ENCODE results near the gene JMJD8. TPM values are rescaled to one million over a fixed set of nuclear protein-coding genes. Genes with fewer than 3 reads are reported as not detected.

JMJD8 gene
- total and polyA plus RNA-seq, 5 donors from 2014 or later, result 22.7 to 36.2 (median 32.3) TPM

DNA sequence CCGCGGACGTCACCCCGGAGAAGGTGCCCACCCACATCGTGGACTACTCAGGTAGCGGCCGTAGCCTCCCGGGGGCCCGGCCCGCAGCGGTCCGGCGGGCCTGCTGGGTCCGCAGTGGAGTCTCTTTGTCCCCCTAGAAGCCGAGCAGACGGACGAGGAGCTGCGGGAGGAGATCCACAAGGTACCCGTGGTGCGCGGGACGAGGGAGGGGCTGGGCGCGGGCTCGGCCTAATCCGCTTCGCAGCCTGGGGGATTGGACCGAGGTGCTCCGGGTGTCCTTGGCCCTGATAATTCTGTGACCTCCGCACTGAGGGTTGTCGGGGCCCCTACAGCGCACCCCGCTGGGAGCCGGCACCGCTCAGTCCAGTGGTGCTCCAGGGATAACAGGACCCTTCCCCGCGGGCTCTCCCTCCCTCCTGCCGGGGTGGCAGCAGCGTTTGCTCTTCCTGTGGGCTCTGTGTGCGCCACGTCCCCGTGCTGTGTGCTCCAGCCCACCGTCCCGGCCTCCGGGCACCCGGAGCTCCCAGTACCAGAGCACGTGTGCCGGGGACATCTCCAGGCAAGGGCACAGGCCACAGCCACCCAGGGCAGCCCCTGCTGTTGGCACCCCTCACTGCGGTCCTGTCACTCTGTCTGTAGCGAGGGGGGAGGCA lies 15.5 kb downstream of the JMJD8 start:
- Mint-ChIP-seq H3K9me3 (no peaks in the 10 kb centered on the region), H3K27ac (peak overlapping the region in 1 of 3 donors; percentile 67), H3K4me1 (peaks cover 0 to 12% (median 2%) of the 10 kb centered on the region in 4 donors), H3K4me3 (peak overlapping the region in 3 of 4 donors; percentile 75 to 91 (median 78)), H3K27me3 (no peaks in the 10 kb centered on the region), H3K36me3 (no peaks in the 10 kb centered on the region)
- Histone ChIP-seq H3K27me3 (ENCODE audit: control insufficient read depth, insufficient read depth, low read length) (no peaks in the 10 kb centered on the region), H3K4me3 (ENCODE audit: low read depth, low read length) (no peak overlapping the region), H3K27ac (ENCODE audit: insufficient read depth, low read length, poor library complexity, severe bottlenecking) (peak overlapping the region; percentile 75), H3K4me1 (ENCODE audit: control insufficient read depth, insufficient read depth, low read length, poor library complexity, severe bottlenecking) (peaks cover 25% of the 10 kb centered on the region), H3K36me3 (ENCODE audit: control insufficient read depth, insufficient read depth, low read length) (peaks cover 17% of the 10 kb centered on the region), H3K9me3 (ENCODE audit: control insufficient read depth in 2 of 2, low read length in 2 of 2) (no peaks in the 10 kb centered on the region)
- DNase-seq (no peak), ATAC-seq (ENCODE audit: low read depth in 2 of 2) (no peak)

DNA sequence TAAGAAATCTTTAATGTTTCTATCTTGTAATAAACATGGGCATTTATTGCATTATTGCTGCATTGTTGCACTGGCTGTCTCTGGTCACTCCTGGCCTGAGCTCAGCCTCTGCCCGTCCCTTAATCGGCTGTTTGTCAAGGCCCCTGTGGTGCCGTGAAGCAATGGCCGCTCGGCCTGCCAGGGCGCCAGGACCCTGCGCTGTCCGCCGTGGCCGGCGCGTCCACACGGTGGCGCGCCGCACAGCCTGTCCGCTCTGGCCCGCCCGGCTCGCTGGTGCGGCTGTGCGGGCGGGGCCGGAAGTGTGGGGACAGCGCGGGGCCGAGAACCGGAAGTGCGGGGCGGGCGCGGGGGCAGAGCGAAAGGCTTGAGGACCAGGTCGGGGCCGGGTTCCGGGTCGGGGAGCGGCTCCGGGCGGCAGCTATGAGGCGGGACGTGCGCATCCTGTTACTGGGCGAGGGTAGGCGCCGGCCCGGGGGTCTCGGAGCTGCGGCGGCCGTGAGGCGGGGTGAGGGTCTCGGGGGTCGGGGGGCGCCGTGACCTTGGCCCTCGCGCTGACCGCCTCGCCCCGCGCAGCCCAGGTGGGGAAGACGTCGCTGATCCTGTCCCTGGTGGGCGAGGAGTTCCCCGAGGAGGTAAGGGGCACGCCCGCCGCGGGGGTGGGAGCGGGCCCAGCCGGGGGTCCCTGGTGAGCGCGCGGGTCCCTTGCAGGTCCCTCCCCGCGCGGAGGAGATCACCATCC lies 16.2 kb downstream of the JMJD8 start, which contains the start of gene RHOT2:
TSS of gene RHOT2 (plus strand) at position 353 of the 739 bp plus-strand sequence. CDS start at position 421, 68 bp downstream.
- peak; percentile 86 to 96 (median 93) for DNase-seq
- Mint-ChIP-seq H3K27ac (peak within 1 kb of the TSS; percentile 74 to 87 (median 79)), H3K27me3 (no peaks in the 10 kb centered on the region), H3K4me3 (peak within 1 kb of the TSS; percentile 78 to 91 (median 84)), H3K9me3 (no peaks in the 10 kb centered on the region), H3K4me1 (peaks cover 0 to 14% (median 2%) of the 10 kb centered on the region in 4 donors), H3K36me3 (no peaks in the 10 kb centered on the region)
- Histone ChIP-seq H3K36me3 (ENCODE audit: control insufficient read depth, insufficient read depth, low read length) (peaks cover 16% of the 10 kb centered on the region), H3K27me3 (ENCODE audit: control insufficient read depth, insufficient read depth, low read length) (no peaks in the 10 kb centered on the region), H3K27ac (ENCODE audit: insufficient read depth, low read length, poor library complexity, severe bottlenecking) (peak within 1 kb of the TSS; percentile 75), H3K4me3 (ENCODE audit: low read depth, low read length) (peak within 1 kb of the TSS; percentile 64), H3K4me1 (ENCODE audit: control insufficient read depth, insufficient read depth, low read length, poor library complexity, severe bottlenecking) (peaks cover 25% of the 10 kb centered on the region), H3K9me3 (ENCODE audit: control insufficient read depth in 2 of 2, low read length in 2 of 2) (no peaks in the 10 kb centered on the region)
- peak; percentile 96 to 98 for ATAC-seq (ENCODE audit: low read depth in 2 of 2)

DNA sequence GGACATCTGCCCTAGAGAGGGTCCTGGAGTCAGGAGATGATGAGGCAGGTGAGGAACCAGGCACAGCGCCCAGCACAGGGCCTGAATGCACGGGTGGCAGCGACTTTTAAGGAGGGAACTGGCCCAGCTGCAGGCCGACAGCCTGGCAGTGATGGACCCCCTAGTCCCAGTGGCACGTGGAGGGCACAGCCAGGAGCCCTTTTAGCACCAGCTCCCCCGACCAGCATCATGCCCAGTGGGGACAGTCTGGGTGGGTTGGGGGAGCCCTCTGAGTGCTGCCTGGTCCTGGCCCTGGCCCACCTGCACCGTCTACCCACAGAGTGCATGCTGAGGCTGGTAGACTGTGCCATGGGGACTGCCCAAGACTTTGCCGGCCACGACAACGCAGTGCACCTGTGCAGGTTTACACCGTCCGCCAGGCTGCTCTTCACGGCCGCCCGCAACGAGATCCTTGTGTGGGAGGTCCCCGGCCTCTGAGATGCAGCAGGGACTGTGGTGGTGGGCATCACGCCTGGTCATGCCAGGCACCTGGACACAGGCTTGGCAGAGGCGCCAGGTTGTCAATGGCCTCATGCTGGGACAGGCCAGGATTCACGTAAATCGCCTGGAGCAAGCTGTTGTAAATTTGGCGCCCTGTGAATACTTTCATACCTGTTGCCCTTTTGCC lies 16.9 kb downstream of the JMJD8 start:
- Histone ChIP-seq H3K27ac (ENCODE audit: insufficient read depth, low read length, poor library complexity, severe bottlenecking) (peak overlapping the region; percentile 75), H3K27me3 (ENCODE audit: control insufficient read depth, insufficient read depth, low read length) (no peaks in the 10 kb centered on the region), H3K9me3 (ENCODE audit: control insufficient read depth in 2 of 2, low read length in 2 of 2) (no peaks in the 10 kb centered on the region), H3K36me3 (ENCODE audit: control insufficient read depth, insufficient read depth, low read length) (peaks cover 12% of the 10 kb centered on the region), H3K4me1 (ENCODE audit: control insufficient read depth, insufficient read depth, low read length, poor library complexity, severe bottlenecking) (peaks cover 25% of the 10 kb centered on the region), H3K4me3 (ENCODE audit: low read depth, low read length) (peak overlapping the region; percentile 64)
- Mint-ChIP-seq H3K9me3 (no peaks in the 10 kb centered on the region), H3K27ac (peak overlapping the region; percentile 74 to 87 (median 79)), H3K27me3 (no peaks in the 10 kb centered on the region), H3K36me3 (no peaks in the 10 kb centered on the region), H3K4me3 (peak overlapping the region; percentile 78 to 89 (median 84)), H3K4me1 (peaks cover 0 to 15% (median 2%) of the 10 kb centered on the region in 4 donors)
- DNase-seq (no peak), ATAC-seq (ENCODE audit: low read depth in 2 of 2) (no peak)

DNA sequence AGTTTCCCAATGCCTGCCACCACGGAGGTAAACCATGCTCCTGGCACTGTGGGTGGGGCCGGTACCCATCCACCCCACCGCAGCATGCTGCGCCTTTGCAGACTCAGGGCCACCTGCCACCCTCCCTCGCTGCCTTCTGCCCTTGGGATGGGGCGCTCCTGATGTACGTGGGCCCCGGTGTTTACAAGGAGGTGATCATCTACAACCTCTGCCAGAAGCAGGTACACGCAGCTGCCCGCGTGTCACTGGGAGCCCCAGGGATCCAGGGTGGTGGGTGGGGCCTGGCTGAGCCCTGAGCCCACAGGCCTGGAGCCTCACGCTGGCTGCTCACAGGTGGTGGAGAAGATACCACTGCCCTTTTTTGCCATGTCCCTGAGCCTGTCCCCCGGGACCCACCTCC lies 17.6 kb downstream of the JMJD8 start:
- H3K4me1 Mint-ChIP-seq, result peaks cover 0 to 15% (median 2%) of the 10 kb centered on the region in 4 donors

DNA sequence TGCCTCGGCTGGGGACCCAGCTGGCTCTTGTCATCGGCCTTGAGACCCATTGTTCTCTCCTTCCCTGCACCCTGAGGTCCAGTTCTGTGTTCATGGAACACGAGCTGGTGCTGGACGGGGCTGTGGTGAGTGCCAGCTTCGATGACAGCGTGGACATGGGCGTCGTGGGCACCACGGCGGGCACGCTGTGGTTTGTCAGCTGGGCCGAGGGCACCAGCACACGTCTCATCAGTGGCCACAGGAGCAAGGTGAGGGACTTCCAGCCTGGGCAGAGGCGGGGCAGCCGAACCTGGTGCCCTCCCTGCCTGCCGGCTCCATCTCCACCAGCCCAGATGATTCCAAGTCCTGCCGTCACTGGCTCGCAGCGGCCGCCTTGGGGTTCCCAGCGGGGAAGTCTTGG lies 21.5 kb downstream of the JMJD8 start:
- H3K9me3 ChIP-seq (ENCODE audit: control insufficient read depth in 2 of 2, low read length in 2 of 2), result no peaks in the 10 kb centered on the region
- no peaks in the 10 kb centered on the region for H3K27me3 Mint-ChIP-seq
- H3K36me3 ChIP-seq (ENCODE audit: control insufficient read depth, insufficient read depth, low read length), result no peaks in the 10 kb centered on the region
- DNase-seq (no peak), ATAC-seq (ENCODE audit: low read depth in 2 of 2) (no peak)
- no peak overlapping the region for H3K27ac ChIP-seq (ENCODE audit: insufficient read depth, low read length, poor library complexity, severe bottlenecking)
- H3K9me3 Mint-ChIP-seq, result no peaks in the 10 kb centered on the region
- no peaks in the 10 kb centered on the region for H3K27me3 ChIP-seq (ENCODE audit: control insufficient read depth, insufficient read depth, low read length)
- no peak overlapping the region for H3K4me3 Mint-ChIP-seq
- no peak overlapping the region for H3K4me3 ChIP-seq (ENCODE audit: low read depth, low read length)
- no peak overlapping the region for H3K27ac Mint-ChIP-seq
- peaks cover 0 to 9% (median 1%) of the 10 kb centered on the region in 4 donors for H3K4me1 Mint-ChIP-seq
- no peaks in the 10 kb centered on the region for H3K36me3 Mint-ChIP-seq
- H3K4me1 ChIP-seq (ENCODE audit: control insufficient read depth, insufficient read depth, low read length, poor library complexity, severe bottlenecking), result peaks cover 15% of the 10 kb centered on the region

More for the DNA sequence above, 17.6 kb downstream of the JMJD8 start:
- peaks cover 8% of the 10 kb centered on the region for H3K36me3 ChIP-seq (ENCODE audit: control insufficient read depth, insufficient read depth, low read length)
- no peaks in the 10 kb centered on the region for H3K27me3 ChIP-seq (ENCODE audit: control insufficient read depth, insufficient read depth, low read length)
- ATAC-seq (ENCODE audit: low read depth in 2 of 2) (no peak), DNase-seq (no peak)
- Mint-ChIP-seq H3K27me3 (no peaks in the 10 kb centered on the region), H3K4me3 (no peak overlapping the region), H3K27ac (no peak overlapping the region), H3K36me3 (no peaks in the 10 kb centered on the region), H3K9me3 (no peaks in the 10 kb centered on the region)
- H3K27ac ChIP-seq (ENCODE audit: insufficient read depth, low read length, poor library complexity, severe bottlenecking), result no peak overlapping the region
- H3K4me3 ChIP-seq (ENCODE audit: low read depth, low read length), result no peak overlapping the region
- no peaks in the 10 kb centered on the region for H3K9me3 ChIP-seq (ENCODE audit: control insufficient read depth in 2 of 2, low read length in 2 of 2)
- peaks cover 25% of the 10 kb centered on the region for H3K4me1 ChIP-seq (ENCODE audit: control insufficient read depth, insufficient read depth, low read length, poor library complexity, severe bottlenecking)

DNA sequence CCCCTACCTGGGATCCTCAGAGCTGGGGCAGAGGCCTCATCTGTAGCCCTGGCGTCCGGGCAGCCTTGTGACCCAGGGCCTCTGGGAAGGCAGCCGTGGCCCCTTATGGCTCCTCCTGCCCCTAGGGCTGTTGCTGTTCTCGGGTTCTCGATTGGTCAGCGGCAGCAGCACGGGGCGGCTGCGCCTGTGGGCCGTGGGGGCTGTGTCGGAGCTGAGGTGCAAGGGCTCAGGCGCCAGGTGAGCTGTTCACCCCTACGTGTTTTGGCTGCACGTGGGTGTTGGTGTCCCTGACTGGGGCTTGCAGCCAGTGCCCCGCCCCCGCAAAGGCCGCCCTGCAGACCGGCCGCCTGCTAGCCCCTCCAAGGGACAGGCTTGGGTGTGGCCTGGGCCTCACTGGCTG lies 22.0 kb downstream of the JMJD8 start:
- Mint-ChIP-seq H3K4me3 (no peak overlapping the region), H3K27me3 (no peaks in the 10 kb centered on the region), H3K9me3 (no peaks in the 10 kb centered on the region), H3K36me3 (no peaks in the 10 kb centered on the region), H3K4me1 (peaks cover 0 to 7% (median 0%) of the 10 kb centered on the region in 4 donors), H3K27ac (no peak overlapping the region)
- Histone ChIP-seq H3K9me3 (ENCODE audit: control insufficient read depth in 2 of 2, low read length in 2 of 2) (no peaks in the 10 kb centered on the region), H3K36me3 (ENCODE audit: control insufficient read depth, insufficient read depth, low read length) (no peaks in the 10 kb centered on the region), H3K4me1 (ENCODE audit: control insufficient read depth, insufficient read depth, low read length, poor library complexity, severe bottlenecking) (peaks cover 10% of the 10 kb centered on the region), H3K27me3 (ENCODE audit: control insufficient read depth, insufficient read depth, low read length) (no peaks in the 10 kb centered on the region), H3K27ac (ENCODE audit: insufficient read depth, low read length, poor library complexity, severe bottlenecking) (no peak overlapping the region), H3K4me3 (ENCODE audit: low read depth, low read length) (no peak overlapping the region)
- no peak for ATAC-seq (ENCODE audit: low read depth in 2 of 2)
- no peak for DNase-seq

DNA sequence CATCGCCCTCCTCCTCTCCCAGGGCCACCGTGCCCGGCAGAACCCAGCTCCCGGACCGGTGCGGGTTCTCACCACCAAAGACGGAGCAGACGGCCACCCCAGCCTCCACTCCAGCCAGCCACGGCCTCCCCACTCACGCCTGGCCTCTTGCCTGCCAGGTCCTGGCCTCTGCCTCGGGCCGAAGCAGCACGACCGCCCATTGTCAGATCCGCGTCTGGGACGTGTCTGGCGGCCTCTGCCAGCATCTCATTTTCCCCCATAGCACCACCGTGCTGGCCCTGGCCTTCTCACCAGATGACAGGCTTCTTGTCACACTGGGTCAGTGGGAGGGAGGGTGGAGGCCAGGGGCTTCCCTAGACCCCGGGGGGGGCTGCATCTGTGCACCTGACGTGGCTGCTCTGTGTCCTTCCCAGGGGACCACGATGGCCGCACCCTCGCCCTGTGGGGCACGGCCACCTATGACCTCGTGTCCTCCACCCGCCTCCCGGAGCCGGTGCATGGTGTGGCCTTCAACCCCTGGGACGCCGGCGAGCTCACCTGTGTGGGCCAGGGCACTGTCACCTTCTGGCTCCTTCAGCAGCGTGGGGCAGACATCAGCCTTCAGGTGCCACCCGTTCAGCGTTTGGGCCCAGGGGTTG lies 22.8 kb downstream of the JMJD8 start:
- H3K27ac ChIP-seq (ENCODE audit: insufficient read depth, low read length, poor library complexity, severe bottlenecking), result no peak overlapping the region
- peak overlapping the region in 2 of 4 donors; percentile 21 to 54 for H3K4me3 Mint-ChIP-seq

More for the DNA sequence above, 22.8 kb downstream of the JMJD8 start:
- no peaks in the 10 kb centered on the region for H3K36me3 ChIP-seq (ENCODE audit: control insufficient read depth, insufficient read depth, low read length)
- DNase-seq, result no peak
- H3K4me3 ChIP-seq (ENCODE audit: low read depth, low read length), result no peak overlapping the region
- no peaks in the 10 kb centered on the region for H3K36me3 Mint-ChIP-seq
- peaks cover 0 to 7% (median 0%) of the 10 kb centered on the region in 4 donors for H3K4me1 Mint-ChIP-seq
- no peak for ATAC-seq (ENCODE audit: low read depth in 2 of 2)
- no peaks in the 10 kb centered on the region for H3K9me3 ChIP-seq (ENCODE audit: control insufficient read depth in 2 of 2, low read length in 2 of 2)
- H3K9me3 Mint-ChIP-seq, result no peaks in the 10 kb centered on the region
- no peaks in the 10 kb centered on the region for H3K27me3 ChIP-seq (ENCODE audit: control insufficient read depth, insufficient read depth, low read length)
- H3K27ac Mint-ChIP-seq, result peak overlapping the region in 1 of 3 donors; percentile 36
- H3K4me1 ChIP-seq (ENCODE audit: control insufficient read depth, insufficient read depth, low read length, poor library complexity, severe bottlenecking), result peaks cover 5% of the 10 kb centered on the region
- H3K27me3 Mint-ChIP-seq, result no peaks in the 10 kb centered on the region
